Progenitor cell of endocrine pancreas (in vitro differentiated cells): ENCODE results near the gene SLC13A4. TPM values are rescaled to one million over a fixed set of nuclear protein-coding genes. Genes with fewer than 3 reads are reported as not detected.
"Not testable (repeated sequence)": the region's sequence is repeated elsewhere in the genome, so short reads cannot be mapped to it uniquely, and the experiment has no call there.

Experiments used
- DNase-seq: peaks from one replicate; pipeline ENCODE4 v3.0.0; 2021; ENCODE audit warnings: low spot score; ENCODE audit not compliant: unreplicated experiment
- H3K27ac Mint-ChIP-seq: 2 replicates; pipeline ENCODE4 v1.8.0; 2021; ENCODE audit warnings: mild to moderate bottlenecking, moderate library complexity, mixed read lengths
- H3K27me3 Mint-ChIP-seq: 2 replicates; pipeline ENCODE4 v1.8.0; 2021; ENCODE audit warnings: mixed read lengths
- H3K36me3 Mint-ChIP-seq: 2 replicates; pipeline ENCODE4 v1.8.0; 2022; ENCODE audit warnings: mixed read lengths; ENCODE audit not compliant: insufficient read depth
- H3K4me1 Mint-ChIP-seq: 2 replicates; pipeline ENCODE4 v1.8.0; 2021; ENCODE audit warnings: low read depth, mixed read lengths
- H3K4me3 Mint-ChIP-seq: 2 replicates; pipeline ENCODE4 v1.8.0; 2021; ENCODE audit warnings: low read depth, mild to moderate bottlenecking, moderate library complexity, mixed read lengths
- H3K9me3 Mint-ChIP-seq: 2 replicates; pipeline ENCODE4 v1.8.0; 2021; ENCODE audit warnings: low read depth, mixed read lengths
- CTCF ChIP-seq: fragments of 200-600 bp; sonication (generic); IDR thresholded peaks from one replicate; pipeline ENCODE4 v1.5.0; 2021; ENCODE audit warnings: antibody characterized with exemption, mild to moderate bottlenecking; ENCODE audit not compliant: unreplicated experiment
- total RNA-seq: library from RNA; stranded (reverse); gene quantifications from 2 replicates; pipeline ENCODE4 v1.2.1, GENCODE V29; 2021

The SLC13A4 gene
- total RNA-seq, 1 donor from 2014 or later: 0.22 TPM

DNA sequence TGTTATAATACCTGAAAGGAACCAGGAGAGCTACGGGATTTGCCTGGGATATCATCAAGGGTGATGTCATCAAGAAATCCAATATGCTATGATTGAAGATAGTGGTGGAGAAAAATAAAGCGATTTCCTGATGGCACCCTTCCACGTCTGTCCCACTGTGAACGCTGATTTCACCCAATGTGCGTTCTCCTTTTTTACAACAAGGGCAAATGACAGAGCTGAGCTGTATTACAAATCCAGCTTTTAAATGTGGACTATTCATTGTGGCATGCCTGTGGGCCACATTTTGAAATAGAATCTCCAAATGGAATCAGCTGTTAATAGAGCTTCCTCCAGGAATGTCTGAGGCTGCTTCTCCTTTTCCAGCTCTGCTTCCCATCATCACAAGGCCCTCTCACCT lies 23.3 kb downstream of the SLC13A4 start:
- H3K36me3 Mint-ChIP-seq: no peaks in the 10 kb centered on the region
- no peak for TF ChIP-seq CTCF
- no peak overlapping the region for H3K4me3 Mint-ChIP-seq
- H3K27ac Mint-ChIP-seq: peak overlapping the region; percentile 3
- DNase-seq: no peak
- H3K9me3 Mint-ChIP-seq: no peaks in the 10 kb centered on the region
- H3K4me1 Mint-ChIP-seq: no peaks in the 10 kb centered on the region
- H3K27me3 Mint-ChIP-seq: no peaks in the 10 kb centered on the region

DNA sequence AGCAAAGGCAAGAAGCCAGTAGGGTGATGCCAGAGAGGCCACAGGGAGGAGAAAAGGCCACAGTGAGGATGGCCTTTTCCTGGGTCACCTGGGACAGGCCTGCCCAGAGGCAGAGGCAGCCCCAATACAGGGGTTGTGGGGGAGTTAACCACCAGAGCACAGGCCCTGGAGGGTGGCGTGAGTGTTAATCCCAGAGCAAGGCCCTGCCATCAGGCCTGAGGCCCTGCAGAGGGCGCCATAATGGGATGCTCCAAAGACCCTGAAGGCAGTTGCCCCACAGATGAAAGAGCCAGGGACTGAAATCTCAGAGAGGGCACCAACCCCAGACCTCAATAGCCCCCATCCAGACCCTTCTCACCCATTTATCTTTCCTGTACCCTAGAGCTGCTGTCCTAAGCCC lies 23.9 kb downstream of the SLC13A4 start:
- H3K36me3 Mint-ChIP-seq: no peaks in the 10 kb centered on the region
- TF ChIP-seq CTCF: peak; percentile 31
- DNase-seq: no peak
- no peaks in the 10 kb centered on the region for H3K27me3 Mint-ChIP-seq
- no peaks in the 10 kb centered on the region for H3K4me1 Mint-ChIP-seq
- no peak overlapping the region for H3K4me3 Mint-ChIP-seq
- H3K27ac Mint-ChIP-seq: no peak overlapping the region
- no peaks in the 10 kb centered on the region for H3K9me3 Mint-ChIP-seq

DNA sequence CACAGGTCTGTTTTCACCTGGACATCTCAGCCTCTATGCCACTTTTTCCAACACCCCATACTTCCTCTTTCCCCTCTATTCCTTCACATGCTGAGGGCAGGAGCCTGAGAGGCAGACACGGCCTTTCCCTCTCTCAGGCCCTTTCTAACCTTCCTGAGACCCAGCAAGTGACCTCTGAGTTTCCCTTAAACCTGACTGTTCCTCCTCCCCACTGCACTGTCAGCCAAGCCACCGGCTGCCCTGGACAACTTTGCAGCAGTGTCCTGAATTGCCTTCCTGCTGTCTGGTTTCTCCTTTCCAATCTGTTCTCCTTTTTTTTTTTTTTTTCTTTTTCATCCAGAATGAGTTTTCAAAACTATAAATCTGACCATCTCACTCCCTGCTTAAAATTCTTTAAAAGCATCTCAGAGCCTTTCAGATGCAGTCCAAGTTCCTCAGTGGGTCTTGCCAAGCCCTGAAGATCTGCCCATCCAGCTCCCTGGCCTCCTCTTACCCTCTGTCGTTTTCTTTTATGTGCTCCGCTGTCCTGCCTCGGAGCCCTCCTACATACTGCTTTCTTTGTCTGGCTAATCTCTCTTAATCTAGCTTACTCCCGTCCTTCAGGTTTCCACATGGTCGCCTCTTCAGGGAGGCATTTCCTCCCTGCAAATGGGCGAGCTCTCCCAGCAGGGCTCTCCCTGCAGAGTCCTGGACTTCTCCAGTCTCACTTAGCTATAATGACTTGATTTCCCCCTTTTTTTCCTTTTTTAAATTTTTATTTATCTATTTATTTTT lies 30.5 kb downstream of the SLC13A4 start:
- DNase-seq: no peak
- H3K9me3 Mint-ChIP-seq: no peaks in the 10 kb centered on the region
- H3K4me3 Mint-ChIP-seq: no peak overlapping the region
- no peak for TF ChIP-seq CTCF
- H3K27me3 Mint-ChIP-seq: no peaks in the 10 kb centered on the region
- H3K4me1 Mint-ChIP-seq: no peaks in the 10 kb centered on the region
- no peaks in the 10 kb centered on the region for H3K36me3 Mint-ChIP-seq
- H3K27ac Mint-ChIP-seq: no peak overlapping the region

DNA sequence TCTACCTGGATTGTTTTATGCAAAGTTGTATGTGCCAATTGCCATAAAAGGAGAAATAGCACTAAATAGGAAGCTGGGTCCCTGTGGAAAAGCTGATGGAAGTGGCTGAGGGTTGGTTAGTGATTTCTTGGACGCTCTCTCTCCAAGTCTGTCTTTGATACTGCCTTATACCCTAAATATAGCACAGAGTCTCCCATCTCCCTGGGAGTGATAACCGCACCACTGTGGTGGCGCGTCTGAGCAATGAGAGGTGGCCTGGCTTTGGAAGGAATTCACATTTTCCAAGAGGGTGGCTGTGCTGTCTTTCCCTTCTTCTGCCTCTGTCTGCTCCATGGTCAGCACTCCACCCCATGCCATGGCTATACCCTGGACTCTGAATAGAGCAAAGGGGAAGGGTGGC lies 34.4 kb downstream of the SLC13A4 start:
- Mint-ChIP-seq H3K4me1 (no peaks in the 10 kb centered on the region), H3K36me3 (no peaks in the 10 kb centered on the region), H3K27me3 (no peaks in the 10 kb centered on the region), H3K4me3 (no peak overlapping the region), H3K9me3 (no peaks in the 10 kb centered on the region), H3K27ac (no peak overlapping the region)
- no peak for DNase-seq
- no peak for TF ChIP-seq CTCF

DNA sequence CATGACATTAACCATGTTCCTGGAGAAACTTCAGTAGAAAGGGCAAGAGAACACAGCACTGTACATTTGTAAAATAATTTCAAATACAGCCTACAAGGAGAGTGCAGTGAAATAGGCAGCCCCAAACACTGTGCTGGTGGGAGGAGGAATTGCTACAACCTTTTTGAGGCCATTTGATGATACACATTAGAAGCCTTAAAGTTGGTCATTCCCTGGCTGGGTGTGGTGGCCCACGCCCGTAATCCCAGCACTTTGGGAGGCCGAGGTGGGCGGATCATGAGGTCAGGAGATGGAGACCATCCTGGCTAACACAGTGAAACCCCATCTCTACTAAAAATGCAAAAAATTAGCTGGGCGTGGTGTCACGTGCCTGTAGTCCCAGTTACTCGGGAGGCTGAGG lies 35.4 kb downstream of the SLC13A4 start:
- H3K4me1 Mint-ChIP-seq, H3K9me3 Mint-ChIP-seq: not testable (repeated sequence)

GRCh38 chr7:135692055-135692454 lies 35.9 kb downstream of the SLC13A4 start:
- H3K27ac Mint-ChIP-seq: no peak overlapping the region

More for the DNA sequence above, 35.4 kb downstream of the SLC13A4 start:
- H3K36me3 Mint-ChIP-seq, H3K4me3 Mint-ChIP-seq, H3K27ac Mint-ChIP-seq, DNase-seq, H3K27me3 Mint-ChIP-seq: not testable (repeated sequence)

More at GRCh38 chr7:135692055-135692454, 35.9 kb downstream of the SLC13A4 start:
- no peaks in the 10 kb centered on the region for H3K9me3 Mint-ChIP-seq
- TF ChIP-seq CTCF: no peak
- H3K4me1 Mint-ChIP-seq: no peaks in the 10 kb centered on the region
- H3K27me3 Mint-ChIP-seq: no peaks in the 10 kb centered on the region
- DNase-seq: no peak
- H3K36me3 Mint-ChIP-seq: no peaks in the 10 kb centered on the region
- no peak overlapping the region for H3K4me3 Mint-ChIP-seq
